Left hindlimb (tissue), 1 donor: ENCODE measurements around the gene PAFAH1B2.

Experiments
- DNase-seq: peaks from one replicate; pipeline ENCODE4 v3.0.0-alpha.2; 2018

Gene PAFAH1B2

GRCh38 chr11:117191680-117192400 is 47.8 kb downstream of the PAFAH1B2 start:
- no peak for DNase-seq

- no peak for DNase-seq
These were observed 48.4 kb downstream of the PAFAH1B2 start for GRCh38 chr11:117192401-117192875.

GRCh38 chr11:117193130-117194020 is 49.3 kb downstream of the PAFAH1B2 start:
- no peak for DNase-seq

- DNase-seq = no peak
These were observed 50.2 kb downstream of the PAFAH1B2 start for GRCh38 chr11:117194267-117194666.

- peak; percentile 4 for DNase-seq
These were observed 51.2 kb downstream of the PAFAH1B2 start for GRCh38 chr11:117195258-117195657.

GRCh38 chr11:117195761-117196160 is 51.7 kb downstream of the PAFAH1B2 start:
- DNase-seq = peak; percentile 26

GRCh38 chr11:117197006-117197405 is 52.9 kb downstream of the PAFAH1B2 start:
- peak; percentile 3 for DNase-seq

- DNase-seq = peak; percentile 43
These were observed 53.7 kb downstream of the PAFAH1B2 start for GRCh38 chr11:117197516-117198456.

GRCh38 chr11:117198613-117199012 is 54.5 kb downstream of the PAFAH1B2 start:
- DNase-seq = no peak

- DNase-seq = peak; percentile 88
These were observed 55.2 kb downstream of the PAFAH1B2 start, which contains the start of gene TAGLN for GRCh38 chr11:117199053-117199915. Gene TAGLN, plus strand, starts transcription at chr11:117199370. Its CDS starts 3,644 bp downstream, at chr11:117203014.

GRCh38 chr11:117199916-117200812 is 56.1 kb downstream of the PAFAH1B2 start:
- peak; percentile 38 for DNase-seq

- DNase-seq = peak; percentile 33
These were observed 56.9 kb downstream of the PAFAH1B2 start for GRCh38 chr11:117200813-117201657.

GRCh38 chr11:117201658-117202305 is 57.7 kb downstream of the PAFAH1B2 start:
- peak; percentile 41 for DNase-seq

GRCh38 chr11:117202386-117203068 is 58.4 kb downstream of the PAFAH1B2 start:
- DNase-seq = no peak

GRCh38 chr11:117203069-117203407 is 59.0 kb downstream of the PAFAH1B2 start:
- DNase-seq = no peak

- no peak for DNase-seq
These were observed 60.4 kb downstream of the PAFAH1B2 start for GRCh38 chr11:117204283-117205080.

- DNase-seq = no peak
These were observed 61.2 kb downstream of the PAFAH1B2 start for GRCh38 chr11:117205211-117205818.
